Endothelial cell of umbilical vein (primary cell): Measurements from ENCODE around the gene DIP2C. TPM values are rescaled to one million over a fixed set of nuclear protein-coding genes. Genes with fewer than 3 reads are reported as not detected.

Source experiments
- BruUV-seq: library from RNA; stranded (reverse); fragments of 400-500 nt; replicated peaks from 2 replicates; lab custom pipeline; 2021; lab: Mats Ljungman, UMichigan
- CTCF ChIA-PET: fragments of 300-600, 350-600 bp; sonication (Branson Sonifier 250); formaldehyde crosslinking; loops from one replicate; lab custom pipeline; 2021; ENCODE audit warnings: antibody characterized with exemption, inconsistent platforms; lab: Charles Lee
- POLR2A ChIA-PET: fragments of 300-600, 350-600 bp; sonication (Branson Sonifier 250); formaldehyde crosslinking; loops from one replicate; lab custom pipeline; 2021; ENCODE audit warnings: antibody characterized with exemption, inconsistent platforms; lab: Charles Lee
- DNase-seq: peaks from one replicate; pipeline ENCODE4 v3.0.0-alpha.2; 2011; ENCODE audit warnings: low read depth, low spot score
- FAIRE-seq: peaks from 2 replicates; lab custom pipeline; 2011; peaks lifted over from hg19 to GRCh38; lab: Jason Lieb, UNC
- H2AFZ ChIP-seq: 2 replicates; pipeline ENCODE4 v1.6.0; 2012; ENCODE audit warnings: low read depth, low read length, control low read depth, inconsistent platforms
- H3K27ac ChIP-seq: 2 replicates; pipeline ENCODE4 v1.5.1; 2011; ENCODE audit warnings: low read depth, mild to moderate bottlenecking, control low read depth, low read length, moderate library complexity; ENCODE audit not compliant: insufficient read depth
- H3K27me3 ChIP-seq, 2 experiments: 2 replicates each; pipeline versions ENCODE4 v1.6.0 to v1.6.1; 2011; ENCODE audit warnings: low read length in 2 of 2, mixed read lengths in 1 of 2; ENCODE audit not compliant: control insufficient read depth in 2 of 2, insufficient read depth in 2 of 2
- H3K36me3 ChIP-seq, 2 experiments: 2 replicates in 1 of 2; 3 replicates in 1 of 2; pipeline ENCODE4 v1.5.1; 2011; ENCODE audit warnings: low read length in 2 of 2, mild to moderate bottlenecking in 1 of 2, moderate library complexity in 1 of 2; ENCODE audit not compliant: control insufficient read depth in 2 of 2, insufficient read depth in 2 of 2; ENCODE audit errors: extremely low read depth in 1 of 2
- H3K4me1 ChIP-seq: 3 replicates; pipeline ENCODE4 v1.5.1; 2011; ENCODE audit warnings: mild to moderate bottlenecking, low read length; ENCODE audit not compliant: control insufficient read depth, insufficient read depth; ENCODE audit errors: extremely low read depth
- H3K4me2 ChIP-seq: 2 replicates; pipeline ENCODE4 v1.6.1; 2011; ENCODE audit warnings: low read length, control low read depth, mixed read lengths; ENCODE audit not compliant: insufficient read depth
- H3K4me3 ChIP-seq, 3 experiments: fragments of 200-600 bp in 1 of 3; sonication (generic), shearing (Covaris generic) in 1 of 3; replicated peaks in 1 of 3; 2 replicates each; pipeline ENCODE4 v1.5.1; 2011 to 2016; ENCODE audit warnings: control low read depth in 3 of 3, low read length in 3 of 3, mild to moderate bottlenecking in 2 of 3, inconsistent platforms in 1 of 3, low read depth in 1 of 3, moderate library complexity in 1 of 3; ENCODE audit not compliant: insufficient read depth in 1 of 3
- H3K79me2 ChIP-seq: 2 replicates; pipeline ENCODE4 v1.6.0; 2012; ENCODE audit warnings: low read length, inconsistent platforms; ENCODE audit not compliant: control insufficient read depth, insufficient read depth
- H3K9ac ChIP-seq: replicated peaks from 2 replicates; pipeline ENCODE3; 2011; ENCODE audit warnings: low read length, control low read depth; ENCODE audit not compliant: insufficient read depth; ENCODE audit errors: extremely low read depth
- H3K9me1 ChIP-seq: replicated peaks from 3 replicates; pipeline ENCODE4 v1.6.0; 2011; ENCODE audit warnings: mild to moderate bottlenecking, low read length; ENCODE audit not compliant: control insufficient read depth, insufficient read depth; ENCODE audit errors: extremely low read depth
- H3K9me3 ChIP-seq: replicated peaks from 2 replicates; pipeline ENCODE4 v1.5.1; 2012; ENCODE audit warnings: low read length, inconsistent platforms; ENCODE audit not compliant: control insufficient read depth, insufficient read depth
- H4K20me1 ChIP-seq: replicated peaks from 2 replicates; pipeline ENCODE3; 2011; ENCODE audit warnings: mild to moderate bottlenecking, low read length; ENCODE audit not compliant: control insufficient read depth, insufficient read depth; ENCODE audit errors: extremely low read depth
- EZH2 ChIP-seq: IDR thresholded peaks from 2 replicates; pipeline ENCODE4 v1.6.1; 2012; ENCODE audit warnings: borderline replicate concordance, low read depth, mild to moderate bottlenecking, moderate library complexity, low read length, inconsistent platforms; ENCODE audit not compliant: severe bottlenecking
- FOS ChIP-seq: IDR thresholded peaks from 2 replicates; pipeline ENCODE4 v1.6.1; 2011; ENCODE audit warnings: mild to moderate bottlenecking, low read length, moderate library complexity, borderline replicate concordance; ENCODE audit not compliant: insufficient read depth
- GATA2 ChIP-seq: IDR thresholded peaks from 2 replicates; pipeline ENCODE4 v1.7.0; 2011; ENCODE audit warnings: low read depth, mild to moderate bottlenecking, moderate library complexity, mixed read lengths, low read length; ENCODE audit not compliant: insufficient read length, insufficient read depth
- JUN ChIP-seq: IDR thresholded peaks from 2 replicates; pipeline ENCODE4 v1.6.1; 2011; ENCODE audit warnings: borderline replicate concordance, low read depth; ENCODE audit not compliant: insufficient read length, insufficient read depth
- MAX ChIP-seq: IDR thresholded peaks from 2 replicates; pipeline ENCODE4 v1.6.1; 2011; ENCODE audit not compliant: insufficient read depth, insufficient read length
- MYC ChIP-seq: IDR thresholded peaks from one replicate; pipeline ENCODE4 v1.6.1; 2011; ENCODE audit warnings: mild to moderate bottlenecking, low read depth, low read length
- POLR2A ChIP-seq: IDR thresholded peaks from 2 replicates; pipeline ENCODE4 v1.6.1; 2012; ENCODE audit warnings: low read depth, mild to moderate bottlenecking, control low read depth, low read length
- POLR2AphosphoS5 ChIP-seq: IDR thresholded peaks from 2 replicates; pipeline ENCODE4 v1.6.1; 2012; ENCODE audit warnings: low read depth, mild to moderate bottlenecking, control low read depth, low read length, moderate library complexity; ENCODE audit not compliant: insufficient read depth
- dilution Hi-C: fragments of 300-500 bp; cut with MboI; formaldehyde crosslinking; loops from one replicate; pipeline ENCODE4 v1.15.0; 2019; ENCODE audit warnings: low sequenced_read_pairs; ENCODE audit not compliant: extremely low pct_ligation_motif_present
- intact Hi-C: fragments of 100-400 bp; cut with micrococcal nuclease; formaldehyde crosslinking; loops from one replicate; pipeline ENCODE4 v1.10.0; 2022
- polyA plus RNA-seq, 4 experiments: library from polyadenylated mRNA; depleted of rRNA in 3 of 4; stranded (reverse) in 3 of 4; unstranded in 1 of 4; fragments of >200 nt; gene quantifications; 2 replicates each; pipeline versions ENCODE4 v1.2.1 to v1.2.3, GENCODE V29; 2011 to 2012; ENCODE audit warnings: missing spikeins in 1 of 4
- total RNA-seq: library from RNA; stranded (reverse); gene quantifications from 2 replicates; pipeline ENCODE4 v1.2.3, GENCODE V29; 2021
- TF ChIP-seq, protein P1 (sequence below), 2 donors: IDR thresholded peaks; 1 replicate in 1 of 2; 2 replicates in 1 of 2; pipeline ENCODE4 v1.5.1; 2011; ENCODE audit warnings: low read length in 2 of 2, mild to moderate bottlenecking in 2 of 2, moderate library complexity in 2 of 2, control low read depth in 1 of 2, inconsistent platforms in 1 of 2, low read depth in 1 of 2; ENCODE audit not compliant: insufficient read depth in 1 of 2; ENCODE audit errors: extremely low read depth in 1 of 2

DIP2C gene
- total and polyA plus RNA-seq, 2 donors (not counting 3 experiments of a cell fraction or from before 2014, with no cell fraction given) = 3.6 to 10.7 TPM

- Histone ChIP-seq H3K9ac (no peak overlapping the region), H3K9me3 (no peaks in the 10 kb centered on the region), H3K4me1 (peaks cover 5% of the 10 kb centered on the region), H3K9me1 (no peaks in the 10 kb centered on the region), H2AFZ (no peak overlapping the region), H3K27me3 (no peaks in the 10 kb centered on the region), H4K20me1 (no peaks in the 10 kb centered on the region), H3K36me3 (no peaks in the 10 kb centered on the region), H3K79me2 (no peaks in the 10 kb centered on the region), H3K4me2 (no peak overlapping the region), H3K27ac (no peak overlapping the region), H3K4me3 (no peak overlapping the region)
- intact Hi-C loops (no loop called here), dilution Hi-C loops (no loop called here)
- DNase-seq (no peak), FAIRE-seq (no peak)
- TF ChIP-seq, protein P1, sequence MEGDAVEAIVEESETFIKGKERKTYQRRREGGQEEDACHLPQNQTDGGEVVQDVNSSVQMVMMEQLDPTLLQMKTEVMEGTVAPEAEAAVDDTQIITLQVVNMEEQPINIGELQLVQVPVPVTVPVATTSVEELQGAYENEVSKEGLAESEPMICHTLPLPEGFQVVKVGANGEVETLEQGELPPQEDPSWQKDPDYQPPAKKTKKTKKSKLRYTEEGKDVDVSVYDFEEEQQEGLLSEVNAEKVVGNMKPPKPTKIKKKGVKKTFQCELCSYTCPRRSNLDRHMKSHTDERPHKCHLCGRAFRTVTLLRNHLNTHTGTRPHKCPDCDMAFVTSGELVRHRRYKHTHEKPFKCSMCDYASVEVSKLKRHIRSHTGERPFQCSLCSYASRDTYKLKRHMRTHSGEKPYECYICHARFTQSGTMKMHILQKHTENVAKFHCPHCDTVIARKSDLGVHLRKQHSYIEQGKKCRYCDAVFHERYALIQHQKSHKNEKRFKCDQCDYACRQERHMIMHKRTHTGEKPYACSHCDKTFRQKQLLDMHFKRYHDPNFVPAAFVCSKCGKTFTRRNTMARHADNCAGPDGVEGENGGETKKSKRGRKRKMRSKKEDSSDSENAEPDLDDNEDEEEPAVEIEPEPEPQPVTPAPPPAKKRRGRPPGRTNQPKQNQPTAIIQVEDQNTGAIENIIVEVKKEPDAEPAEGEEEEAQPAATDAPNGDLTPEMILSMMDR (IDR thresholded peaks at IDR 0.05; ENCODE audit: extremely low read depth in 1 of 2, insufficient read depth in 1 of 2, low read depth in 1 of 2, low read length in 2 of 2) = no peak
- TF ChIP-seq POLR2AphosphoS5 (no peak), JUN (no peak), FOS (no peak), GATA2 (no peak), MYC (no peak), POLR2A (no peak), MAX (no peak), EZH2 (no peak)
- BruUV-seq = no TSS peak
- ChIA-PET POLR2A (no interaction called here), CTCF (no interaction called here)
These were observed 292.0 kb downstream of the DIP2C start for GRCh38 chr10:397321-398068.
